SK-N-SH (cell line): ENCODE results near the gene ABLIM1. TPM values are rescaled to one million over a fixed set of nuclear protein-coding genes. Genes with fewer than 3 reads are reported as not detected.

Source experiments
- CTCF ChIA-PET: fragments of 300-600, 350-600 bp; formaldehyde crosslinking; extraction: SDS; loops from one replicate; lab custom pipeline; 2021; lab: Yijun Ruan, JAX
- POLR2A ChIA-PET: fragments of 350-600 bp; sonication (Branson Sonifier 250); formaldehyde crosslinking; extraction: SDS; loops from one replicate; lab custom pipeline; 2020; ENCODE audit warnings: antibody characterized with exemption, inconsistent platforms; lab: Yijun Ruan, JAX
- DNase-seq: peaks from one replicate; pipeline ENCODE4 v3.0.0; 2012
- H2AFZ ChIP-seq: fragments of 200-600 bp; sonication (generic); 2 replicates; pipeline ENCODE4 v1.8.1; 2016; ENCODE audit warnings: antibody characterized with exemption, mild to moderate bottlenecking, low read depth
- H3F3A ChIP-seq: fragments of 200-600 bp; sonication (generic); replicated peaks from 2 replicates; pipeline ENCODE3; 2016; ENCODE audit warnings: antibody characterized with exemption, mild to moderate bottlenecking; ENCODE audit not compliant: insufficient read depth
- H3K27ac ChIP-seq, 2 experiments: fragments of 200-500 bp in 1 of 2; fragments of 200-600 bp in 1 of 2; sonication (Bioruptor generic) in 1 of 2; sonication (generic), shearing (Covaris generic) in 1 of 2; 2 replicates each; pipeline versions ENCODE4 v1.5.1 to v1.6.1; 2014 to 2016; ENCODE audit warnings: low read depth in 2 of 2, inconsistent platforms in 1 of 2, low read length in 1 of 2, mild to moderate bottlenecking in 1 of 2, mixed read lengths in 1 of 2
- H3K27me3 ChIP-seq: fragments of 200-600 bp; sonication (generic), shearing (Covaris generic); 2 replicates; pipeline ENCODE4 v1.6.1; 2016; ENCODE audit warnings: mixed run types; ENCODE audit not compliant: insufficient read depth
- H3K36me3 ChIP-seq, 2 experiments: fragments of 200-500 bp in 1 of 2; fragments of 200-600 bp in 1 of 2; sonication (Bioruptor generic) in 1 of 2; sonication (generic) in 1 of 2; replicated peaks in 1 of 2; 2 replicates each; pipeline versions ENCODE3 to v1.5.1; 2014 to 2016; ENCODE audit warnings: low read length in 1 of 2, mild to moderate bottlenecking in 1 of 2; ENCODE audit not compliant: insufficient read depth in 2 of 2, control insufficient read depth in 1 of 2
- H3K4me1 ChIP-seq, 2 experiments: fragments of 200-500 bp in 1 of 2; fragments of 200-600 bp in 1 of 2; sonication (Bioruptor generic) in 1 of 2; sonication (generic), shearing (Covaris generic) in 1 of 2; 2 replicates each; pipeline versions ENCODE4 v1.5.1 to v1.6.1; 2014 to 2016; ENCODE audit warnings: low read depth in 1 of 2, low read length in 1 of 2, mixed run types in 1 of 2; ENCODE audit not compliant: insufficient read depth in 2 of 2, control insufficient read depth in 1 of 2
- H3K4me2 ChIP-seq: fragments of 200-600 bp; sonication (generic), shearing (Covaris generic); 2 replicates; pipeline ENCODE4 v1.6.1; 2017; ENCODE audit warnings: mixed run types
- H3K4me3 ChIP-seq, 2 experiments: fragments of 200-500 bp in 1 of 2; fragments of 200-600 bp in 1 of 2; sonication (Bioruptor generic) in 1 of 2; sonication (generic), shearing (Covaris generic) in 1 of 2; 2 replicates each; pipeline versions ENCODE4 v1.5.1 to v1.8.1; 2014 to 2016; ENCODE audit warnings: low read depth in 2 of 2, inconsistent platforms in 1 of 2, low read length in 1 of 2, mild to moderate bottlenecking in 1 of 2, mixed read lengths in 1 of 2, moderate library complexity in 1 of 2
- H3K79me2 ChIP-seq: fragments of 200-600 bp; sonication (generic); 2 replicates; pipeline ENCODE4 v1.8.1; 2017; ENCODE audit warnings: mild to moderate bottlenecking; ENCODE audit not compliant: insufficient read depth
- H3K9ac ChIP-seq: fragments of 200-600 bp; sonication (generic); 2 replicates; pipeline ENCODE4 v1.6.1; 2017; ENCODE audit warnings: mixed run types
- H3K9me2 ChIP-seq: fragments of 200-600 bp; sonication (generic); 2 replicates; pipeline ENCODE4 v1.6.1; 2017; ENCODE audit warnings: mixed run types
- H3K9me3 ChIP-seq: fragments of 200-600 bp; sonication (generic); 2 replicates; pipeline ENCODE4 v1.6.1; 2017; ENCODE audit warnings: mixed run types, mild to moderate bottlenecking, moderate library complexity
- H4K20me1 ChIP-seq: fragments of 200-600 bp; sonication (generic); 2 replicates; pipeline ENCODE4 v1.6.1; 2017; ENCODE audit warnings: mild to moderate bottlenecking, mixed run types; ENCODE audit not compliant: insufficient read depth
- CHD2 ChIP-seq: fragments of 150-350 bp; IDR thresholded peaks from 2 replicates; pipeline ENCODE4 v1.6.1; 2018; ENCODE audit warnings: low read length; ENCODE audit not compliant: partially characterized antibody
- ELF1 ChIP-seq: IDR thresholded peaks from 2 replicates; pipeline ENCODE4 v1.4.0; 2012
- EP300 ChIP-seq, 2 experiments: IDR thresholded peaks; 2 replicates each; pipeline versions ENCODE4 v1.4.0 to v1.6.1; 2012; ENCODE audit warnings: borderline replicate concordance in 1 of 2, low read depth in 1 of 2, low read length in 1 of 2
- FOSL2 ChIP-seq: IDR thresholded peaks from 2 replicates; pipeline ENCODE4 v1.4.0; 2012; ENCODE audit warnings: low read depth, mild to moderate bottlenecking, moderate library complexity, borderline replicate concordance
- FOXJ3 ChIP-seq: sonication (generic); formaldehyde crosslinking; IDR thresholded peaks from 2 replicates; pipeline ENCODE4 v1.5.1; 2020; ENCODE audit warnings: mild to moderate bottlenecking, missing genetic modification reagents
- GABPA ChIP-seq: IDR thresholded peaks from 2 replicates; pipeline ENCODE4 v1.4.0; 2012; ENCODE audit warnings: low read depth, mild to moderate bottlenecking
- JUND ChIP-seq: IDR thresholded peaks from 2 replicates; pipeline ENCODE4 v1.4.0; 2012
- MAX ChIP-seq: IDR thresholded peaks from 2 replicates; pipeline ENCODE4 v1.4.0; 2012; ENCODE audit warnings: low read depth
- MEF2A ChIP-seq: IDR thresholded peaks from 2 replicates; pipeline ENCODE4 v1.4.0; 2012; ENCODE audit warnings: low read depth, borderline replicate concordance
- MXI1 ChIP-seq: IDR thresholded peaks from 2 replicates; pipeline ENCODE4 v1.6.1; 2012; ENCODE audit warnings: mild to moderate bottlenecking, low read depth, low read length, improper control_type of control experiment
- NRF1 ChIP-seq: IDR thresholded peaks from 2 replicates; pipeline ENCODE4 v1.6.1; 2012; ENCODE audit warnings: low read depth, mild to moderate bottlenecking, low read length
- PBX3 ChIP-seq: IDR thresholded peaks from 2 replicates; pipeline ENCODE4; 2012
- POLR2AphosphoS5 ChIP-seq: IDR thresholded peaks from 2 replicates; pipeline ENCODE4 v1.6.1; 2012; ENCODE audit warnings: low read depth, low read length
- RAD21 ChIP-seq: IDR thresholded peaks from 2 replicates; pipeline ENCODE4 v1.6.1; 2012; ENCODE audit warnings: mild to moderate bottlenecking, low read length
- RCOR1 ChIP-seq: fragments of 150-350 bp; IDR thresholded peaks from 2 replicates; pipeline ENCODE4 v1.6.1; 2017; ENCODE audit warnings: antibody characterized with exemption, low read length
- RFX5 ChIP-seq: IDR thresholded peaks from 2 replicates; pipeline ENCODE4 v1.6.1; 2012; ENCODE audit warnings: mild to moderate bottlenecking, improper control_type of control experiment, low read length
- SIN3A ChIP-seq: IDR thresholded peaks from 2 replicates; pipeline ENCODE4 v1.6.1; 2012; ENCODE audit warnings: low read depth, mild to moderate bottlenecking, low read length, moderate library complexity, borderline replicate concordance
- TCF12 ChIP-seq: IDR thresholded peaks from 2 replicates; pipeline ENCODE4 v1.4.0; 2012
- TEAD4 ChIP-seq: IDR thresholded peaks from 2 replicates; pipeline ENCODE4 v1.4.0; 2012; ENCODE audit warnings: mild to moderate bottlenecking, borderline replicate concordance; ENCODE audit not compliant: insufficient read depth
- USF1 ChIP-seq: IDR thresholded peaks from 2 replicates; pipeline ENCODE4 v1.4.0; 2012; ENCODE audit warnings: low read depth, borderline replicate concordance
- WGBS: methylation state at CpG from one replicate; pipeline ENCODE4 v1.1.6; 2017; ENCODE audit warnings: low lambda C conversion rate; 5-methylcytosine and 5-hydroxymethylcytosine counted together
- polyA plus RNA-seq, 3 experiments: library from polyadenylated mRNA; depleted of rRNA; stranded (reverse); fragments of >200 nt; gene quantifications; 2 replicates each; pipeline ENCODE4 v1.2.3, GENCODE V29; 2012
- TF ChIP-seq, protein P1 (sequence below): fragments of 150-350 bp; IDR thresholded peaks from 2 replicates; pipeline ENCODE4 v1.6.1; 2017; ENCODE audit warnings: antibody characterized with exemption, low read length, low read depth, borderline replicate concordance

The ABLIM1 gene
- polyA plus RNA-seq, 1 of the 3 experiments (the other 2 are of a cell fraction): 16.1 TPM

DNA sequence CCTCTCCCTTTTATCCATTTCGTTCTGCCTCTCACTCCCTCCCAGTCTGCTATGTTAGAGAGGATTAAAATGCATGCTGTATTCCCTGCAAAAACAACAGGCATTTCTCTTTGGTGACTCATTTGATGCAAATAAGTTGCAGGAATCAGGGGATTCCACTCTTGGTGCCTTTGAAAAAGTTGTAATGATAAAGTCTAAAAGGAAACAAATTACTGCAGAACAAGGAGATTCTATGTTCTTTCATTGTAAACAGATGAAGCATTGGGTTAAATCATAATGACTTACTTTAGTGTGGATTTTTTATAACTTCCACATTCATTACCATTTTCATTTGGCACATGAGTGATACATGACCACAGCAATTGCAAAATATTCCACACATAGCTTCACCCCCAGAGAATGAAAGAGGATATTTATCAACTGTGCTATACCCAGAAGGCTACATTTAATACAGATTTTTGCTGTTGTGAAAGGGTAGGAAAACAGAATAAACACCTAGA is 33.4 kb upstream of the ABLIM1 start:
- Histone ChIP-seq H4K20me1 (no peaks in the 10 kb centered on the region), H3K9me3 (no peaks in the 10 kb centered on the region), H3K4me2 (peak overlapping the region; percentile 41; the same call in 1 of the 2 replicates), H3K4me1 (peaks cover 9 to 14% of the 10 kb centered on the region in 2 experiments; a peak in 3 of 4 replicates), H3F3A (peaks cover 18% of the 10 kb centered on the region), H3K27ac (peak overlapping the region in 1 of 2 experiments; percentile 43; a peak in 2 of 4 replicates), H3K36me3 (no peaks in the 10 kb centered on the region), H3K27me3 (no peaks in the 10 kb centered on the region), H3K4me3 (no peak overlapping the region), H2AFZ (no peak overlapping the region), H3K79me2 (no peaks in the 10 kb centered on the region), H3K9ac (no peak overlapping the region), H3K9me2 (no peaks in the 10 kb centered on the region)
- DNase-seq: no peak
- 16% methylated on average over 1 of the region's 1 CpG for WGBS
- TF ChIP-seq MXI1 (no peak), POLR2AphosphoS5 (no peak), MAX (0 out of 2 replicates have a peak, but pooled peaks have one; percentile 22), RAD21 (no peak), TCF12 (peak; percentile 64), GABPA (no peak), CHD2 (no peak), TEAD4 (peak; percentile 49; the same call in 1 of the 2 replicates), FOXJ3 (no peak), RCOR1 (no peak), MEF2A (no peak), EP300 (IDR thresholded peaks at IDR 0.05; ENCODE audit: borderline replicate concordance in 1 of 2, low read depth in 1 of 2, low read length in 1 of 2) (peak in 1 of 2 experiments; percentile 39; a peak in 1 of 4 replicates), FOSL2 (peak; percentile 75), JUND (peak; percentile 77), ELF1 (no peak)
- POLR2A ChIA-PET: no interaction called here
- CTCF ChIA-PET: interaction anchor here (0.5 to 1.7 kb wide), 4 partner anchors 38 to 173 kb away, joined by 3 to 4 read pairs (median 3); no protein-coding TSS in a partner anchor

- Histone ChIP-seq H3K27ac (no peak overlapping the region), H2AFZ (no peak overlapping the region), H3K4me1 (peaks cover 23 to 24% of the 10 kb centered on the region in 2 experiments; a peak in 3 of 4 replicates), H4K20me1 (no peaks in the 10 kb centered on the region), H3F3A (peaks cover 37% of the 10 kb centered on the region), H3K9me2 (no peaks in the 10 kb centered on the region), H3K9ac (no peak overlapping the region), H3K4me3 (no peak overlapping the region), H3K36me3 (no peaks in the 10 kb centered on the region), H3K27me3 (no peaks in the 10 kb centered on the region), H3K79me2 (no peaks in the 10 kb centered on the region), H3K9me3 (no peaks in the 10 kb centered on the region), H3K4me2 (no peak overlapping the region)
- ChIA-PET CTCF (interaction anchor here (1.2 to 1.8 kb wide), 8 partner anchors 14 to 441 kb away, joined by 3 to 7 read pairs (median 4); no protein-coding TSS in a partner anchor), POLR2A (no interaction called here)
- no peak for DNase-seq
- TF ChIP-seq NRF1 (no peak), RFX5 (no peak), TCF12 (no peak), ELF1 (no peak), PBX3 (no peak), GABPA (no peak), JUND (no peak), EP300 (IDR thresholded peaks at IDR 0.05; ENCODE audit: borderline replicate concordance in 1 of 2, low read depth in 1 of 2, low read length in 1 of 2) (no peak), RCOR1 (no peak), SIN3A (no peak), FOSL2 (no peak), MEF2A (no peak), USF1 (no peak)
- TF ChIP-seq, protein P1, sequence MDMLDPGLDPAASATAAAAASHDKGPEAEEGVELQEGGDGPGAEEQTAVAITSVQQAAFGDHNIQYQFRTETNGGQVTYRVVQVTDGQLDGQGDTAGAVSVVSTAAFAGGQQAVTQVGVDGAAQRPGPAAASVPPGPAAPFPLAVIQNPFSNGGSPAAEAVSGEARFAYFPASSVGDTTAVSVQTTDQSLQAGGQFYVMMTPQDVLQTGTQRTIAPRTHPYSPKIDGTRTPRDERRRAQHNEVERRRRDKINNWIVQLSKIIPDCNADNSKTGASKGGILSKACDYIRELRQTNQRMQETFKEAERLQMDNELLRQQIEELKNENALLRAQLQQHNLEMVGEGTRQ: no peak
- WGBS: 77% methylated on average over 5 of the region's 5 CpGs
These were observed 30.7 kb upstream of the ABLIM1 start for GRCh38 chr10:114688786-114689185.
